Spleen (tissue), 11 donors: Measurements from ENCODE around the gene SMAD7. TPM values are rescaled to one million over a fixed set of nuclear protein-coding genes. Genes with fewer than 3 reads are reported as not detected.

Experiments used
- DNase-seq: peaks from one replicate; pipeline ENCODE4 v3.0.0-alpha.2; 2020
- H3K27ac ChIP-seq, 8 donors: fragments of 200-600 bp; sonication (generic) in 7 of 8; 1 replicate in 4 of 8; 2 replicates in 4 of 8; pipeline versions ENCODE4 v1.5.0 to v1.8.0; 2016 to 2021; ENCODE audit warnings: inconsistent platforms in 4 of 8, mild to moderate bottlenecking in 4 of 8, moderate library complexity in 1 of 8
- H3K27me3 ChIP-seq, 7 donors: fragments of 200-600 bp; sonication (generic) in 6 of 7; replicated peaks in 1 of 7; 1 replicate in 4 of 7; 2 replicates in 3 of 7; pipeline versions ENCODE4 v1.5.0 to v1.8.0; 2016 to 2021; ENCODE audit warnings: inconsistent platforms in 3 of 7, mild to moderate bottlenecking in 1 of 7
- H3K36me3 ChIP-seq, 6 donors: fragments of 200-600 bp; sonication (generic) in 5 of 6; 1 replicate in 4 of 6; 2 replicates in 2 of 6; pipeline versions ENCODE4 v1.5.0 to v1.8.0; 2016 to 2021; ENCODE audit warnings: inconsistent platforms in 2 of 6
- H3K4me1 ChIP-seq, 6 donors: fragments of 200-600 bp; sonication (generic) in 5 of 6; 1 replicate in 3 of 6; 2 replicates in 3 of 6; pipeline versions ENCODE4 v1.5.0 to v1.8.0; 2016 to 2021; ENCODE audit warnings: inconsistent platforms in 3 of 6
- H3K4me3 ChIP-seq, 8 donors: fragments of 200-600 bp; sonication (generic) in 7 of 8; 1 replicate in 4 of 8; 2 replicates in 4 of 8; pipeline versions ENCODE4 v1.5.0 to v1.8.0; 2016 to 2021; ENCODE audit warnings: inconsistent platforms in 4 of 8, mild to moderate bottlenecking in 4 of 8, moderate library complexity in 2 of 8
- H3K9me3 ChIP-seq, 8 donors: fragments of 200-600 bp; sonication (generic) in 7 of 8; 1 replicate in 4 of 8; 2 replicates in 4 of 8; pipeline versions ENCODE4 v1.5.0 to v1.8.0; 2016 to 2021; ENCODE audit warnings: inconsistent platforms in 4 of 8
- POLR2A ChIP-seq, 3 donors: fragments of 450-650 bp; IDR thresholded peaks; one replicate each; pipeline ENCODE4 v1.5.1; 2017; ENCODE audit warnings: antibody characterized with exemption in 3 of 3, mild to moderate bottlenecking in 1 of 3
- POLR2AphosphoS5 ChIP-seq, 3 donors: sonication (generic); formaldehyde crosslinking; IDR thresholded peaks; one replicate each; pipeline ENCODE4 v1.5.1; 2017; ENCODE audit warnings: antibody characterized with exemption in 3 of 3
- WGBS, 5 donors: extraction: QIAGEN DNeasy Blood & Tissue Kit in 3 of 5; methylation state at CpG; one replicate each; pipeline versions ENCODE4 v1.1.5 to v1.1.7; 2013 to 2018; 5-methylcytosine and 5-hydroxymethylcytosine counted together
- intact Hi-C: fragments of 100-400 bp; cut with DNase I; formaldehyde crosslinking; loops from one replicate; pipeline ENCODE4 v1.15.0; 2023; ENCODE audit warnings: low total_unique reads
- polyA plus RNA-seq, 3 donors: library from polyadenylated mRNA; stranded (reverse); fragments of 200-250 nt; gene quantifications; one replicate each; pipeline ENCODE4 v1.2.1, GENCODE V29; 2013
- total RNA-seq, 7 donors: library from RNA; depleted of rRNA in 3 of 7; stranded (reverse); fragments of >200 nt in 3 of 7; fragmentation: NEBNext Ultra II Directional in 4 of 7; extraction: Animal tissue kit (Norgen Biotek cat#: 25700) in 4 of 7; gene quantifications; one replicate each; pipeline versions ENCODE4 v1.1.0 to v1.2.1, GENCODE V29; 2016 to 2021
- TF ChIP-seq, protein P1 (sequence below), 11 experiments: fragments of 200-600 bp in 7 of 11; fragments of 450-650 bp in 4 of 11; sonication (generic) in 4 of 11; IDR thresholded peaks in 8 of 11; conservative IDR thresholded peaks in 3 of 11; 1 replicate in 7 of 11; 2 replicates in 4 of 11; pipeline versions ENCODE4 v1.4.0 to v1.8.0; 2016 to 2021; ENCODE audit warnings: antibody characterized with exemption in 11 of 11, inconsistent platforms in 4 of 11, mild to moderate bottlenecking in 1 of 11
- donor health status: healthy with polysubstance abuse.
- donor health status: DM: no; HTN: no; CAD: no; lungs with moderate emphysema.
- donor health status: DM: no; HTN: no; CAD: no.
- donor health status: Bipolar disorder and iron deficiency.
- donor health status: healthy.
- donor health status: DM: no; HTN: no; CAD: no.
- donor health status: DM: yes; HTN: yes; CAD: no.

The SMAD7 gene
- total and polyA plus RNA-seq, 10 donors, result 2.5 to 21.2 (median 15.2) TPM

- DNase-seq, result peak; percentile 84
- Histone ChIP-seq H3K27ac (peak overlapping the region; percentile 35 to 82 (median 78)), H3K36me3 (peaks cover 0 to 53% (median 0%) of the 10 kb centered on the region in 6 donors), H3K4me1 (peaks cover 69 to 100% (median 97%) of the 10 kb centered on the region in 6 donors), H3K4me3 (peak overlapping the region in 5 of 8 donors; percentile 6 to 52 (median 16)), H3K9me3 (no peaks in the 10 kb centered on the region), H3K27me3 (no peaks in the 10 kb centered on the region)
- intact Hi-C loops, result no loop called here
- 26 to 37% (median 32%) methylated on average over 11 to 16 of the region's 16 CpGs for WGBS, 5 donors
- TF ChIP-seq POLR2AphosphoS5 (IDR thresholded peaks at IDR 0.05) (peak in 2 of 3 donors; percentile 58 to 60), POLR2A (IDR thresholded peaks at IDR 0.05) (no peak)
Measured at GRCh38 chr18:48939205-48940097, 11.3 kb downstream of the SMAD7 start.

DNA sequence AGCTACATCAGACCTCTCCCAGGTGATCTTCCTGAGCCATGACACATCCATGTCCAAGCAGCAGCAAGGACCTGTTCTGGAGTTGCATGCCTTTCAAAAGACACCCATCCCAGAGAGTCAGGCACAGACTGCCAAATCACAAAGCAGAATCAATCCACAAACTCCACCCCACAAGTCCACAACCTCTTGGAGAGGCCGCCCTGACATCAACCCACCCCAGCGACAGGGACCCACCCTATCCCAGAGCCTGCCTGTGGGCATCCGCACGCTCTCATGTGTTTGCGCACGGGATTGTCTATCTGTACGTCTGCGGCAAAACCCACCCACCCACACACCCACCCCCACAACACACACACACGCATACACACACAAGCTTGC is 11.9 kb downstream of the SMAD7 start:
- Histone ChIP-seq H3K27me3 (no peaks in the 10 kb centered on the region), H3K9me3 (no peaks in the 10 kb centered on the region), H3K4me3 (peak overlapping the region in 4 of 8 donors; percentile 7 to 52 (median 20)), H3K4me1 (peaks cover 71 to 100% (median 97%) of the 10 kb centered on the region in 6 donors), H3K27ac (peak overlapping the region in 5 of 8 donors; percentile 77 to 82 (median 81)), H3K36me3 (peaks cover 0 to 46% (median 0%) of the 10 kb centered on the region in 6 donors)
- intact Hi-C loops, result no loop called here
- 59 to 84% (median 72%) methylated on average over 9 of the region's 9 CpGs for WGBS, 5 donors
- TF ChIP-seq POLR2AphosphoS5 (IDR thresholded peaks at IDR 0.05) (no peak), POLR2A (IDR thresholded peaks at IDR 0.05) (no peak)
- TF ChIP-seq, protein P1, sequence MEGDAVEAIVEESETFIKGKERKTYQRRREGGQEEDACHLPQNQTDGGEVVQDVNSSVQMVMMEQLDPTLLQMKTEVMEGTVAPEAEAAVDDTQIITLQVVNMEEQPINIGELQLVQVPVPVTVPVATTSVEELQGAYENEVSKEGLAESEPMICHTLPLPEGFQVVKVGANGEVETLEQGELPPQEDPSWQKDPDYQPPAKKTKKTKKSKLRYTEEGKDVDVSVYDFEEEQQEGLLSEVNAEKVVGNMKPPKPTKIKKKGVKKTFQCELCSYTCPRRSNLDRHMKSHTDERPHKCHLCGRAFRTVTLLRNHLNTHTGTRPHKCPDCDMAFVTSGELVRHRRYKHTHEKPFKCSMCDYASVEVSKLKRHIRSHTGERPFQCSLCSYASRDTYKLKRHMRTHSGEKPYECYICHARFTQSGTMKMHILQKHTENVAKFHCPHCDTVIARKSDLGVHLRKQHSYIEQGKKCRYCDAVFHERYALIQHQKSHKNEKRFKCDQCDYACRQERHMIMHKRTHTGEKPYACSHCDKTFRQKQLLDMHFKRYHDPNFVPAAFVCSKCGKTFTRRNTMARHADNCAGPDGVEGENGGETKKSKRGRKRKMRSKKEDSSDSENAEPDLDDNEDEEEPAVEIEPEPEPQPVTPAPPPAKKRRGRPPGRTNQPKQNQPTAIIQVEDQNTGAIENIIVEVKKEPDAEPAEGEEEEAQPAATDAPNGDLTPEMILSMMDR (IDR thresholded peaks at IDR 0.05 in 8 of 11, conservative IDR thresholded peaks at IDR 0.05 in 3 of 11), result no peak
- peak; percentile 75 for DNase-seq

- intact Hi-C loops, result no loop called here
- peaks cover 75 to 100% (median 97%) of the 10 kb centered on the region in 6 donors for H3K4me1 ChIP-seq
- H3K9me3 ChIP-seq, result no peaks in the 10 kb centered on the region
- TF ChIP-seq POLR2AphosphoS5 (IDR thresholded peaks at IDR 0.05) (no peak), POLR2A (IDR thresholded peaks at IDR 0.05) (no peak)
- TF ChIP-seq, protein P1 (IDR thresholded peaks at IDR 0.05 in 8 of 11, conservative IDR thresholded peaks at IDR 0.05 in 3 of 11), result no peak
- H3K27me3 ChIP-seq, result no peaks in the 10 kb centered on the region
- no peak for DNase-seq
- peaks cover 0 to 41% (median 0%) of the 10 kb centered on the region in 6 donors for H3K36me3 ChIP-seq
- WGBS, 5 donors, result 77 to 89% (median 86%) methylated on average over 6 of the region's 6 CpGs
- peak overlapping the region in 7 of 8 donors; percentile 17 to 82 (median 79) for H3K27ac ChIP-seq
- no peak overlapping the region for H3K4me3 ChIP-seq
Measured at GRCh38 chr18:48937869-48938750, 12.7 kb downstream of the SMAD7 start.

GRCh38 chr18:48935433-48935774 is 15.4 kb downstream of the SMAD7 start:
- no peak for DNase-seq
- peak overlapping the region; percentile 53 to 87 (median 80) for H3K27ac ChIP-seq
- TF ChIP-seq, protein P1 (IDR thresholded peaks at IDR 0.05 in 8 of 11, conservative IDR thresholded peaks at IDR 0.05 in 3 of 11), result no peak
- TF ChIP-seq POLR2AphosphoS5 (IDR thresholded peaks at IDR 0.05) (peak in 1 of 3 donors; percentile 46), POLR2A (IDR thresholded peaks at IDR 0.05) (no peak)
- peak overlapping the region in 1 of 8 donors; percentile 51 for H3K4me3 ChIP-seq
- H3K36me3 ChIP-seq, result peaks cover 0 to 20% (median 0%) of the 10 kb centered on the region in 6 donors
- peaks cover 71 to 100% (median 97%) of the 10 kb centered on the region in 6 donors for H3K4me1 ChIP-seq
- H3K9me3 ChIP-seq, result no peaks in the 10 kb centered on the region
- WGBS, 5 donors, result 38 to 63% (median 63%) methylated on average over 9 of the region's 9 CpGs
- intact Hi-C loops, result no loop called here
- no peaks in the 10 kb centered on the region for H3K27me3 ChIP-seq
